ENCODE data around the gene ROBO3.

Gene ROBO3

GRCh38 chr11:124865902-124866851, 945 bp downstream of the ROBO3 start:
- no peak for TF ChIP-seq POLR2AphosphoS5 (IDR thresholded peaks at IDR 0.05; ENCODE audit: low read depth)
- TF ChIP-seq SPI1 (IDR thresholded peaks at IDR 0.05; ENCODE audit: borderline replicate concordance, low read depth) = no peak
- peak; percentile 40 for TF ChIP-seq CTCF (IDR thresholded peaks at IDR 0.05; ENCODE audit: insufficient read depth, low read length)
- no peak for TF ChIP-seq REST (IDR thresholded peaks at IDR 0.05; ENCODE audit: insufficient replicate concordance, low read depth)
- peak; percentile 24 to 35 for DNase-seq (ENCODE audit: low read depth in 1 of 2, low spot score in 1 of 2)
- H3K27me3 ChIP-seq (ENCODE audit: insufficient read depth, poor library complexity, severe bottlenecking) = peaks cover 87% of the 10 kb centered on the region
- H3K4me3 ChIP-seq (replicated peaks; ENCODE audit: insufficient read depth, low read length) = no peak overlapping the region
- H3K27ac ChIP-seq (replicated peaks) = no peak overlapping the region

GRCh38 chr11:124867700-124868099, 2.5 kb downstream of the ROBO3 start:
- peaks cover 82% of the 10 kb centered on the region for H3K27me3 ChIP-seq (ENCODE audit: insufficient read depth, poor library complexity, severe bottlenecking)

More at GRCh38 chr11:124867700-124868099, 2.5 kb downstream of the ROBO3 start:
- TF ChIP-seq REST (IDR thresholded peaks at IDR 0.05; ENCODE audit: insufficient replicate concordance, low read depth) (no peak), GABPA (IDR thresholded peaks at IDR 0.05; ENCODE audit: low read depth) (no peak), SPI1 (IDR thresholded peaks at IDR 0.05; ENCODE audit: borderline replicate concordance, low read depth) (no peak), CTCF (IDR thresholded peaks at IDR 0.05; ENCODE audit: insufficient read depth, low read length) (peak; percentile 8), POLR2AphosphoS5 (IDR thresholded peaks at IDR 0.05; ENCODE audit: low read depth) (no peak)
- Histone ChIP-seq H3K27ac (replicated peaks) (no peak overlapping the region), H3K4me3 (replicated peaks; ENCODE audit: insufficient read depth, low read length) (no peak overlapping the region)
- peak in 1 of 2 experiments; percentile 26 for DNase-seq (ENCODE audit: low read depth in 1 of 2, low spot score in 1 of 2)
